GM19397 (cell line): ENCODE measurements around the gene HBA1.
"Not testable (repeated sequence)": the region's sequence is repeated elsewhere in the genome, so short reads cannot be mapped to it uniquely, and the experiment has no call there.

Experiments used
- ATAC-seq: cut with Tn5 transposase; IDR thresholded peaks from one replicate; pipeline ENCODE4 v1.9.1; 2021; ENCODE audit warnings: mild to moderate bottlenecking, moderate library complexity; ENCODE audit not compliant: unreplicated experiment

HBA1 gene

GRCh38 chr16:176477-177382 is at the start of gene HBA1:
TSS of gene HBA1 (plus strand) at chr16:176680. CDS start at chr16:176717, 37 bp downstream.
- not testable (repeated sequence) for ATAC-seq

DNA sequence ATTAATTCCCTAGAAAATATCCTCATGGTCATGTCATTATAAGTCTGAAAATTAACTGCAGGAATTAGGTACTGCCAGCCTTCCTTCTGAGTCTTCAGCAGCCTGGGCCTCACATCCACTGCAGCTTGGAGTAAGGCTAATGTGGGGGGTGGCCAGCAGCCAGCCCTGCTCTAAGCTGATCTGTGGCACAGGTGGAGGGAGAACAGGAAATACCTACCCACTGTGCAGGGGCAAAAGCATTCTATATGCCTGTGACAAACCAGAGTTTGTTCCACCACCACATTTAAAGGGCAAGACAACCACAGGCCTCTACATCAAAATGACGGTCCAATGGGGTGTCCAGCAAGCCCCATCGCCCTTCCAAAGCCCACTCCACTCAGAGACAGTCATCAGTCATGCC is 47.4 kb upstream of the HBA1 start:
- ATAC-seq, result no peak

- ATAC-seq, result no peak
These were observed 45.8 kb upstream of the HBA1 start for GRCh38 chr16:130533-131173.

DNA sequence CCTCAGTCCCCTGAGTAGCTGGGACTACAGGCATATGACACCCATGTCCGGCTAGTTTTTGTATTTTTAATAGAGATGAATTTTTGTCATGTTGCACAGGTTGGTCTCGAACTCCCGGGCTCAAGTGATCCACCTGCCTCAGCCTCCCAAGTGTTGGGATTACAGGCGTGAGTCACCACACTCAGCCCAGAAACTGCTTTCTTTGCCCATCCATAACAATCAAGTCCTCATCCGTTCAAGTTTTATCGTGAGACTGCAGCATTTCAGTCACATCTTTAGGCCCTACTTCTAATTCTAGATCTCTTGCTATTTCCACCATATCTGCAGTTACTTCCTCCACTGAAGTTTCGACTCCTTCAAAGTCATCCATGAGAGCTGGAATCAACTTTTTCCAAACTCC is 44.4 kb upstream of the HBA1 start:
- ATAC-seq, result no peak

DNA sequence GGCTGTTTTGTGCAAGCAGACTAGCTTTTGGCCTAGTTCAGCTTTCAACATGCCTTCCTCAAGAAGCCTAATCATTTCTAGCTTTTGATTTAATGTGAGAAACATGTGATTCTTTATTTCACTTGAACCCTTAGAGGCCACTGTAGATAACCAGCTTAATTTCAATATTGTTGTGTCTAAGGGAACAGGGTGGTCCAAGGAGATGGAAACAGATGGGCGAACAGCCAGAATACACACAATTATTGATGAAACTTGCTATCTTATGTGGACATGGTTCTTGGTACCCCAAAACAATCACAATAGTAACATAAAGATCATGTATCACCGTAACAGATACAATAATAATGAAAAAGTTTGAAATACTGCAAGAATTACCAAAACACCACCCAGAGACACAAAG is 42.8 kb upstream of the HBA1 start:
- ATAC-seq, result no peak

GRCh38 chr16:138049-138417 is 38.4 kb upstream of the HBA1 start:
- no peak for ATAC-seq

- no peak for ATAC-seq
These were observed 36.2 kb upstream of the HBA1 start for GRCh38 chr16:140175-140857.

DNA sequence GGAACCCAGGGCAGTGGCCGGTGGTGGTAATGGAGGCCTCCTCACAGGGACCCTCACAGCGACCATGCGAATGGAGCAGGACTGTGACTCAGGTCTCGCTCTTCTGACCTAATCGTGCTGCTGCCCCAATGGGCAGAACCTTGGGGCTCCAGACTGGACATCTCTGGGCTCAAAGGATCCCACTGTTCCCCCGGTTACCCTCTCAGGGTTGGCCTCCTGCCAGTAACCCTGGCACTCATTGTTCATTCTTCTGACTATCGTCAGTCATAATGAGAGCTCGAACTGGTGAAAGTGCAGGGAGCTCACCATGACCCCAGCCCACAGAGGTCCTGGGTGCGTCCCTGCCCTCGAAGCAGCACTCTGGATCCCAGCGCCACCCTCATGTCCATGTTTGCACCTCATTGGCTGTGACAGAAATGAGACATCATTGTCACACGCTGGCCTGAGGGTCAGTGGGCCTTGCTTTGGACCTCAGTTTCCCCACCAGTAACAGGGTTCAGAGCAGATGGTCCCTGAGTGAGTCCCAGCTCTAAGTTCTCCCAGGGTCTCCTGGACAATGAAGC is 34.0 kb upstream of the HBA1 start:
- no peak for ATAC-seq

- no peak for ATAC-seq
These were observed 33.4 kb upstream of the HBA1 start for GRCh38 chr16:143047-143446.

- ATAC-seq, result no peak
These were observed 33.0 kb upstream of the HBA1 start for GRCh38 chr16:143456-143855.

- ATAC-seq, result no peak
These were observed 31.7 kb upstream of the HBA1 start for GRCh38 chr16:144797-145252.

DNA sequence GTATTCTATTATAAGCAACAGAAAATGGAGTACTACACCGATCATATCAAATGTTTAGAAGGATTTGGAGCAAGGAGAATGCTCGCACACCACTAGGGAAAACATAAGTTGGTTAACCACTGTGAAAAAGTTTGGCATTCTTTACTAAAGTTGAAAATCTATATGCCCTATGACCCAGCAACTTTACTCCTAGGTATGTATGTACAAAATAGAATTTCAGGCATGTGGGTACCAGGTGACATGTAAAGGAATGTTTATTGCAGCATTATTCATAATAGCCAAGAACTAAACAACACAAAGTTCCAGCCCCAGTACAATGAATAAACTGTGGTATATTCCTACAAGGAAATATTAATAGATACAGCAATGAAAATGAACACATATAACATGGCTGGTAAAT is 29.8 kb upstream of the HBA1 start:
- no peak for ATAC-seq

DNA sequence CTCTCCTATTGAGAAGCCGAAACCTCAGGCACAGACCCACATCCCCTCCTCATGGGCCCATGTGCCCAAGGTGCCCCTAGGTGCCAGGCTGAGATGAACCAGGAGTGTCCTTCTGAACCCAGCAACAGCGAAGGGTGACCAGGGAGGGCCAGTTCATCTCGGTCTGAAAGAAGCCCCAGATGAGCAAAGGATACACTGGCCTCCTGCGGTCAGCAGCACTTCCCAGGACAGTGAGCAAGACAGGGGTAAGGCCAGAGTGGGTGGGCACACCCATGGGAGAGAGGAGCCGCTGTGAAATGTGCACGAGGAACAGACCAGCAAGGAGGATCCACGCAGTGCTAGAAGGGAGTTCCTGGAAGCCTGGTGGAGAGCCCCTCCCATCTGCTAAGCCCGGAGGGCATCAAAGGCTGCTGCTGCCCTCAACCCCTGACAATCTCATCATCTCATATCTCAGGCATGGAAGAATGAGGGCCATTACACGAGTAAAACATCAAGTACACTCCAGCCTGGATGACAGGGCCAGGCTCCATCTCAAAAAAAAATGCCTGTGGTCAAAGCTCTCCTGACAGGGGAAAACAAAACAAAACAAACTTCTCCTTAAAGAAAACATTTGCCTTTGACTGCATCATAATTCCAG is 27.3 kb upstream of the HBA1 start:
- ATAC-seq, result no peak

DNA sequence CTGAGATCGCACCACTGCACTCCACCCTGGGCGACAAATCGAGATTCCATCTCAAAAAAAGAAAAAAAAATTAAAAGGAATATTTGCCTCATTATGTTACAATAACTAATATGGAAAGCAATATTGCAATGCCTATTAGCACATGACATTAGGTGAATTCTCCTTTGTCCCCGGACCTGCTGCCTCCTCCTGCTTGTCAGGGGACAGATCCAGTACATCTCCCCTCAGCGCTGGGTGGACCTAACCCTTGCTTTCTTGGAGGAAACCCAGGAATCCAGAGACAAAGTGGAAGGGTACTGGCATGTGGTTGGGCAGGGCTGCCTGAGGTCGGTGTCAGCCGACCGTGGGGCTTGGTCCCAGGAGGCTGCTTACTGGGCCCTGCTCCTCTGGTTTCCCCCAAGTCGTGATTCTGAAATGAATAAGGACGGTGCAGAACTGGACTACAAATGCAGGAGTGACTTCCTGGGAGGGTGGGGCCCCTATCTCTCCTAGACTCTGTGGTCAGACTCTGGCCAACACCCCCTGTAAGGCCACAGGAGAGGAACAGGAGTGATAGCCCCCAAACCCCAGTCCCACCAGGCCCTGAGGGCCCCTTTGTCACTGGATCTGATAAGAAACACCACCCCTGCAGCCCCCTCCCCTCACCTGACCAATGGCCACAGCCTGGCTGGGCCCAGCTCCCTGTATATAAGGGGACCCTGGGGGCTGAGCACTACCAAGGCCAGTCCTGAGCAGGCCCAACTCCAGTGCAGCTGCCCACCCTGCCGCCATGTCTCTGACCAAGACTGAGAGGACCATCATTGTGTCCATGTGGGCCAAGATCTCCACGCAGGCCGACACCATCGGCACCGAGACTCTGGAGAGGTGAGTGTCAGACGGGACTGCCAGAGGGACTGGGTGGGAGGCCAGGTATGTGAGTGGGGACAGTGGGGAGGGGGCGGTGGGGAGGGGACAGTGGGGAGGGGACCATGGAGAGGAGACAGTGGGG is 24.0 kb upstream of the HBA1 start, which contains the start of gene HBZ:
Gene HBZ (plus strand): TSS at position 504 of the 988 bp plus-strand sequence. CDS start 266 bp downstream, at position 770.
- no peak for ATAC-seq

GRCh38 chr16:153129-153521 is 23.4 kb upstream of the HBA1 start:
- not testable (repeated sequence) for ATAC-seq

- ATAC-seq, result not testable (repeated sequence)
These were observed 22.8 kb upstream of the HBA1 start for GRCh38 chr16:153550-154216.

DNA sequence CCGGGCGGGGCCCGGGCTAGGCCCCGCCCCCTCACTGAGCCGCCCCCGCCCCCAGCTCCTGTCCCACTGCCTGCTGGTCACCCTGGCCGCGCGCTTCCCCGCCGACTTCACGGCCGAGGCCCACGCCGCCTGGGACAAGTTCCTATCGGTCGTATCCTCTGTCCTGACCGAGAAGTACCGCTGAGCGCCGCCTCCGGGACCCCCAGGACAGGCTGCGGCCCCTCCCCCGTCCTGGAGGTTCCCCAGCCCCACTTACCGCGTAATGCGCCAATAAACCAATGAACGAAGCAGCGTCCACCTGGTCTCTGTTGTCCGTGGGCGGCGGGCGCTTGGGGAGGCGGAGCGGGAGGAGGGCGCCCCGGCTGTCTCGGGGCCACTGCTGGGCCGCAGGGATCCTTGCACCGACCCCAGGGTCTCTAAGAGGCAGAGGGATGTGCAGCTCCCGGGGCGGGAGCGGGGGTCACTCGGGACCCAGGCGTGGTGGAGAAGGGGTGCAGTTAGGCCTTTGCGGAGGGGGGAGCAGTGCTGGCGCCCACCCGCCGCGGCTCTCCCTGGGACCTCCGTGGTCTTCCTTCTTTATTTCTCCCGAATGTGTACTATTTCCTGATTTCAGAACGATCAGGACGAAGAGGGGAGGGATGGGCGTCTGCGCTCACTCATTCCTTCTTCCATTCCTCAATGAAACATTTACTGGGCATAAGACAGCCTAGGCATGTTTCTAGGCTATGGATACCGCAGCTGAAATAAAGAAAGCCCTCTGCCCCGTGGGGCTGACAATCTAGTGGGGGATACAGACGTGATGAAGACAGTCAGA is 22.1 kb upstream of the HBA1 start:
- ATAC-seq, result no peak

- no peak for ATAC-seq
These were observed 21.5 kb upstream of the HBA1 start for GRCh38 chr16:155031-155398.
